RWPE2 (cell line): ENCODE results near the gene C1QL4.

Experiments
- ATAC-seq: fragments of 200-7000 bp; cut with Tn5 transposase; 3 replicates; pipeline ENCODE4 v1.9.1; 2021; ENCODE audit warnings: low read depth
- DNase-seq: peaks from one replicate; pipeline ENCODE4 v3.0.0-alpha.2; 2020; ENCODE audit warnings: low spot score
- H3K27ac ChIP-seq: fragments of 450-650 bp; 2 replicates; pipeline ENCODE4 v1.5.1; 2017; ENCODE audit warnings: mild to moderate bottlenecking; ENCODE audit not compliant: poor library complexity, severe bottlenecking
- H3K27me3 ChIP-seq: fragments of 250-450 bp; sonication (Bioruptor Pico); 2 replicates; pipeline ENCODE4 v1.5.1; 2021; ENCODE audit warnings: mild to moderate bottlenecking, moderate library complexity; ENCODE audit not compliant: insufficient read depth, poor library complexity, severe bottlenecking
- H3K36me3 ChIP-seq: fragments of 250-450 bp; sonication (Bioruptor Pico); 2 replicates; pipeline ENCODE4 v1.5.1; 2020; ENCODE audit warnings: low read depth, mild to moderate bottlenecking, moderate library complexity
- H3K4me1 ChIP-seq: fragments of 250-450 bp; sonication (Bioruptor Pico); 2 replicates; pipeline ENCODE4 v1.5.1; 2021; ENCODE audit warnings: mild to moderate bottlenecking, moderate library complexity; ENCODE audit not compliant: insufficient read depth, poor library complexity, severe bottlenecking
- H3K4me3 ChIP-seq: fragments of 250-450 bp; sonication (Bioruptor Pico); 2 replicates; pipeline ENCODE4 v1.5.1; 2021; ENCODE audit warnings: mild to moderate bottlenecking, moderate library complexity; ENCODE audit not compliant: severe bottlenecking
- H3K9me3 ChIP-seq: fragments of 250-450 bp; sonication (Bioruptor Pico); 2 replicates; pipeline ENCODE4 v1.5.1; 2021; ENCODE audit warnings: mild to moderate bottlenecking, moderate library complexity; ENCODE audit not compliant: severe bottlenecking
- CTCF ChIP-seq: fragments of 450-650 bp; IDR thresholded peaks from one replicate; pipeline ENCODE4 v1.5.1; 2017; ENCODE audit warnings: mild to moderate bottlenecking, moderate library complexity; ENCODE audit not compliant: poor library complexity, severe bottlenecking

C1QL4 gene

GRCh38 chr12:49345051-49345824, 8.2 kb upstream of the C1QL4 start:
- Histone ChIP-seq H3K27ac (no peak overlapping the region), H3K4me1 (peaks cover 13% of the 10 kb centered on the region), H3K4me3 (peak overlapping the region; percentile 12), H3K27me3 (peaks cover 55% of the 10 kb centered on the region), H3K36me3 (no peaks in the 10 kb centered on the region), H3K9me3 (no peaks in the 10 kb centered on the region)
- ATAC-seq: peak; percentile 16
- peak; percentile 52 for DNase-seq
- TF ChIP-seq CTCF: no peak

GRCh38 chr12:49344486-49345050, 7.6 kb upstream of the C1QL4 start:
- H3K4me3 ChIP-seq: no peak overlapping the region
- ATAC-seq: no peak
- H3K36me3 ChIP-seq: no peaks in the 10 kb centered on the region
- DNase-seq: peak; percentile 37
- no peaks in the 10 kb centered on the region for H3K9me3 ChIP-seq
- no peak overlapping the region for H3K27ac ChIP-seq
- H3K4me1 ChIP-seq: peaks cover 13% of the 10 kb centered on the region
- no peak for TF ChIP-seq CTCF
- H3K27me3 ChIP-seq: peaks cover 55% of the 10 kb centered on the region

- Histone ChIP-seq H3K27me3 (peaks cover 55% of the 10 kb centered on the region), H3K4me1 (peaks cover 13% of the 10 kb centered on the region), H3K4me3 (no peak overlapping the region), H3K36me3 (no peaks in the 10 kb centered on the region), H3K9me3 (no peaks in the 10 kb centered on the region), H3K27ac (no peak overlapping the region)
- no peak for DNase-seq
- ATAC-seq: no peak
- TF ChIP-seq CTCF: no peak
These were observed 6.1 kb upstream of the C1QL4 start for GRCh38 chr12:49342914-49343731.

- DNase-seq (peak; percentile 66), ATAC-seq (peak; percentile 27; the same call in 2 of the 3 replicates)
- H3K4me3 ChIP-seq: peak overlapping the region; percentile 9
- peaks cover 51% of the 10 kb centered on the region for H3K27me3 ChIP-seq
- no peaks in the 10 kb centered on the region for H3K9me3 ChIP-seq
- TF ChIP-seq CTCF: peak; percentile 85
- no peak overlapping the region for H3K27ac ChIP-seq
- no peaks in the 10 kb centered on the region for H3K36me3 ChIP-seq
- peaks cover 10% of the 10 kb centered on the region for H3K4me1 ChIP-seq
These were observed 5.3 kb upstream of the C1QL4 start for GRCh38 chr12:49342066-49342913.
